DND-41 (cell line): ENCODE results near the gene EML1.

ENCODE experiments used
- ATAC-seq: fragments of 200-7000 bp; cut with Tn5 transposase; 3 replicates; pipeline ENCODE4 v1.9.1; 2021; ENCODE audit warnings: low read depth; ENCODE audit not compliant: insufficient read depth
- DNase-seq: peaks from one replicate; pipeline ENCODE4 v3.0.0-alpha.2; 2020
- H2AFZ ChIP-seq: 2 replicates; pipeline ENCODE4 v1.6.0; 2012; ENCODE audit warnings: low read depth, low read length
- H3K27ac ChIP-seq: 2 replicates; pipeline ENCODE4 v1.5.1; 2012; ENCODE audit warnings: low read length, inconsistent platforms
- H3K27me3 ChIP-seq: fragments of 200-600 bp; sonication (generic); 2 replicates; pipeline ENCODE4 v1.6.0; 2012; ENCODE audit warnings: low read length, mild to moderate bottlenecking, inconsistent platforms; ENCODE audit not compliant: insufficient read depth, poor library complexity
- H3K36me3 ChIP-seq: 2 replicates; pipeline ENCODE4 v1.5.1; 2012; ENCODE audit warnings: low read length, inconsistent platforms; ENCODE audit not compliant: insufficient read depth
- H3K4me1 ChIP-seq: 2 replicates; pipeline ENCODE4 v1.5.1; 2012; ENCODE audit warnings: mild to moderate bottlenecking, low read length; ENCODE audit not compliant: insufficient read depth
- H3K4me2 ChIP-seq: 2 replicates; pipeline ENCODE4 v1.6.0; 2012; ENCODE audit warnings: mild to moderate bottlenecking, moderate library complexity, low read length, inconsistent platforms; ENCODE audit not compliant: insufficient read depth
- H3K4me3 ChIP-seq, 2 experiments: fragments of 200-600 bp in 1 of 2; shearing (Covaris generic) in 1 of 2; 2 replicates each; pipeline ENCODE4 v1.5.1; 2012 to 2016; ENCODE audit warnings: inconsistent platforms in 2 of 2, low read length in 2 of 2, mild to moderate bottlenecking in 2 of 2, low read depth in 1 of 2, moderate library complexity in 1 of 2
- H3K79me2 ChIP-seq: 2 replicates; pipeline ENCODE4 v1.6.0; 2012; ENCODE audit warnings: low read length, inconsistent platforms; ENCODE audit not compliant: insufficient read depth
- H3K9ac ChIP-seq: 2 replicates; pipeline ENCODE4 v1.6.0; 2012; ENCODE audit warnings: low read depth, mild to moderate bottlenecking, inconsistent platforms, low read length, moderate library complexity
- H3K9me3 ChIP-seq: 2 replicates; pipeline ENCODE4 v1.5.1; 2012; ENCODE audit warnings: low read length, moderate library complexity, mild to moderate bottlenecking, inconsistent platforms; ENCODE audit not compliant: insufficient read depth, severe bottlenecking
- H4K20me1 ChIP-seq: 2 replicates; pipeline ENCODE4 v1.6.0; 2012; ENCODE audit warnings: low read length; ENCODE audit not compliant: insufficient read depth
- CTCF ChIP-seq: IDR thresholded peaks from 2 replicates; pipeline ENCODE4 v1.5.1; 2012; ENCODE audit warnings: borderline replicate concordance, low read length, moderate library complexity, mild to moderate bottlenecking; ENCODE audit not compliant: poor library complexity, severe bottlenecking; ENCODE audit errors: extremely low read depth
- EZH2 ChIP-seq: IDR thresholded peaks from 3 replicates; pipeline ENCODE4 v1.6.1; 2012; ENCODE audit warnings: borderline replicate concordance, low read depth, mild to moderate bottlenecking, moderate library complexity, low read length, inconsistent platforms; ENCODE audit not compliant: severe bottlenecking

Gene EML1

GRCh38 chr14:99907761-99908652, 114.8 kb downstream of the EML1 start:
- Histone ChIP-seq H3K4me3 (no peak overlapping the region), H3K27ac (no peak overlapping the region), H3K36me3 (no peaks in the 10 kb centered on the region), H3K9ac (no peak overlapping the region), H3K9me3 (peaks cover 2% of the 10 kb centered on the region), H3K4me1 (no peaks in the 10 kb centered on the region), H3K79me2 (no peaks in the 10 kb centered on the region), H3K4me2 (no peak overlapping the region), H4K20me1 (no peaks in the 10 kb centered on the region), H3K27me3 (peaks cover 27% of the 10 kb centered on the region), H2AFZ (no peak overlapping the region)
- TF ChIP-seq EZH2 (no peak), CTCF (no peak)
- ATAC-seq: no peak
- DNase-seq: no peak

GRCh38 chr14:99908653-99909250, 115.5 kb downstream of the EML1 start:
- Histone ChIP-seq H3K27ac (no peak overlapping the region), H4K20me1 (no peaks in the 10 kb centered on the region), H3K4me3 (no peak overlapping the region), H3K9ac (no peak overlapping the region), H3K4me1 (no peaks in the 10 kb centered on the region), H3K27me3 (peaks cover 27% of the 10 kb centered on the region), H3K9me3 (no peaks in the 10 kb centered on the region), H2AFZ (no peak overlapping the region), H3K79me2 (no peaks in the 10 kb centered on the region), H3K36me3 (no peaks in the 10 kb centered on the region), H3K4me2 (no peak overlapping the region)
- TF ChIP-seq CTCF: no peak
- no peak for TF ChIP-seq EZH2
- ATAC-seq: no peak
- DNase-seq: no peak

GRCh38 chr14:99909513-99910064, 116.4 kb downstream of the EML1 start:
- Histone ChIP-seq H3K4me3 (no peak overlapping the region), H3K4me1 (no peaks in the 10 kb centered on the region), H4K20me1 (no peaks in the 10 kb centered on the region), H3K9me3 (no peaks in the 10 kb centered on the region), H3K27ac (no peak overlapping the region), H2AFZ (no peak overlapping the region), H3K4me2 (no peak overlapping the region), H3K36me3 (no peaks in the 10 kb centered on the region), H3K27me3 (peaks cover 33% of the 10 kb centered on the region), H3K79me2 (no peaks in the 10 kb centered on the region), H3K9ac (no peak overlapping the region)
- TF ChIP-seq EZH2: no peak
- TF ChIP-seq CTCF: no peak
- ATAC-seq: no peak
- DNase-seq: no peak
